HL-60 (cell line): Measurements from ENCODE around the gene TTC33.

Experiments
- DNase-seq, 2 experiments: peaks; one replicate each; pipeline ENCODE4 v3.0.0-alpha.2; 2010 to 2020; ENCODE audit warnings: low read depth in 1 of 2, low spot score in 1 of 2
- H3K27ac ChIP-seq: fragments of 250-450 bp; sonication (Bioruptor Pico); replicated peaks from 2 replicates; pipeline ENCODE4 v1.5.1; 2020; ENCODE audit warnings: mild to moderate bottlenecking, moderate library complexity
- H3K27me3 ChIP-seq: fragments of 250-450 bp; sonication (Bioruptor Pico); 2 replicates; pipeline ENCODE4 v1.5.1; 2021; ENCODE audit warnings: mild to moderate bottlenecking, moderate library complexity; ENCODE audit not compliant: insufficient read depth, poor library complexity, severe bottlenecking
- H3K4me3 ChIP-seq: replicated peaks from 2 replicates; pipeline ENCODE4 v1.5.1; 2011; ENCODE audit warnings: mild to moderate bottlenecking, control low read depth, low read length; ENCODE audit not compliant: insufficient read depth
- CTCF ChIP-seq: IDR thresholded peaks from one replicate; pipeline ENCODE4 v1.5.1; 2011; ENCODE audit warnings: low read length, control low read depth, inconsistent platforms; ENCODE audit not compliant: insufficient read depth
- GABPA ChIP-seq: IDR thresholded peaks from 2 replicates; pipeline ENCODE4 v1.6.1; 2012; ENCODE audit warnings: low read depth
- POLR2AphosphoS5 ChIP-seq: IDR thresholded peaks from 2 replicates; pipeline ENCODE4 v1.6.1; 2012; ENCODE audit warnings: low read depth
- REST ChIP-seq: IDR thresholded peaks from 2 replicates; pipeline ENCODE4 v1.6.1; 2012; ENCODE audit warnings: low read depth; ENCODE audit not compliant: insufficient replicate concordance
- SPI1 ChIP-seq: IDR thresholded peaks from 2 replicates; pipeline ENCODE4 v1.6.1; 2012; ENCODE audit warnings: low read depth, mild to moderate bottlenecking, borderline replicate concordance

The TTC33 gene

GRCh38 chr5:40634154-40634553, 121.6 kb downstream of the TTC33 start:
- no peak for DNase-seq
- TF ChIP-seq GABPA = no peak
- TF ChIP-seq POLR2AphosphoS5 = no peak
- TF ChIP-seq SPI1 = no peak
- TF ChIP-seq CTCF = no peak
- Histone ChIP-seq H3K27ac (no peak overlapping the region), H3K27me3 (no peaks in the 10 kb centered on the region), H3K4me3 (no peak overlapping the region)

- Histone ChIP-seq H3K27ac (no peak overlapping the region), H3K27me3 (no peaks in the 10 kb centered on the region), H3K4me3 (no peak overlapping the region)
- TF ChIP-seq CTCF = no peak
- TF ChIP-seq SPI1 = no peak
- TF ChIP-seq REST = no peak
- no peak for TF ChIP-seq POLR2AphosphoS5
- no peak for TF ChIP-seq GABPA
- no peak for DNase-seq
These were observed 124.5 kb downstream of the TTC33 start for GRCh38 chr5:40631236-40631635.

- Histone ChIP-seq H3K27me3 (no peaks in the 10 kb centered on the region), H3K4me3 (no peak overlapping the region), H3K27ac (no peak overlapping the region)
- TF ChIP-seq SPI1 (no peak), GABPA (no peak), POLR2AphosphoS5 (no peak), CTCF (no peak), REST (no peak)
- no peak for DNase-seq
These were observed 125.6 kb downstream of the TTC33 start for GRCh38 chr5:40630126-40630525.

GRCh38 chr5:40628407-40628806, 127.4 kb downstream of the TTC33 start:
- H3K27ac ChIP-seq = peak overlapping the region; percentile 43
- peak; percentile 47 to 62 for DNase-seq
- H3K27me3 ChIP-seq = no peaks in the 10 kb centered on the region
- TF ChIP-seq GABPA = no peak
- no peak for TF ChIP-seq REST
- peak; percentile 70; the same call in 1 of the 2 replicates for TF ChIP-seq SPI1
- H3K4me3 ChIP-seq = no peak overlapping the region
